Measurements from ENCODE around the gene TASOR2. TPM values are rescaled to one million over a fixed set of nuclear protein-coding genes. Genes with fewer than 3 reads are reported as not detected.

The TASOR2 gene
- total and polyA plus RNA-seq, 2 of the 4 experiments (the other 2 are of a cell fraction): 19.4 to 53.6 TPM

- ChIA-PET CTCF (no interaction called here), POLR2A (ENCODE audit: unreplicated experiment) (no interaction called here)
- peaks cover 5 to 15% of the 10 kb centered on the region in 2 experiments; a peak in 2 of 4 replicates for H3K79me1 ChIP-seq (ENCODE audit: low read depth in 1 of 2, low read length in 2 of 2)
- no peak overlapping the region for H2AK5ac ChIP-seq (ENCODE audit: low read depth, low read length)
- H3K9me3 ChIP-seq (ENCODE audit: control insufficient read depth, insufficient read depth, low read length): no peaks in the 10 kb centered on the region
- peaks cover 11% of the 10 kb centered on the region for H3K9me1 ChIP-seq (ENCODE audit: insufficient read depth, low read length)
- no peak overlapping the region for H2AFZ ChIP-seq (replicated peaks; ENCODE audit: low read length, poor library complexity)
- H3K18ac ChIP-seq (ENCODE audit: low read depth, low read length): no peak overlapping the region
- no peak overlapping the region for H3K23ac ChIP-seq (ENCODE audit: low read depth, low read length)
- H3K4me2 ChIP-seq (ENCODE audit: low read depth, low read length): no peak overlapping the region
- no TSS peak for BruUV-seq (replicated peaks)
- no peaks in the 10 kb centered on the region for H3K27me3 ChIP-seq (ENCODE audit: control insufficient read depth, insufficient read depth, low read length)
- no peak overlapping the region for H3K4me3 ChIP-seq (ENCODE audit: insufficient read depth, low read depth, low read length)
- no peak overlapping the region for H2BK15ac ChIP-seq (ENCODE audit: low read depth, low read length)
- no CpG with 5 or more reads among the region's 3 CpGs for WGBS, 2 experiments (ENCODE audit: extremely low coverage in 2 of 2, insufficient read length in 1 of 2)
- in situ Hi-C loops (cut with MboI; ENCODE audit: low sequenced_read_pairs) (no loop called here), dilution Hi-C loops (cut with HindIII; ENCODE audit: low sequenced_read_pairs, unreplicated experiment) (no loop called here), intact Hi-C loops (cut with micrococcal nuclease) (no loop called here)
- H2BK5ac ChIP-seq (ENCODE audit: low read depth, low read length, poor library complexity, severe bottlenecking): no peak overlapping the region
- no peak overlapping the region for H2BK20ac ChIP-seq (ENCODE audit: low read depth, low read length)
- DNase-seq (no peak), ATAC-seq (ENCODE audit: low read depth) (no peak)
- H4K5ac ChIP-seq (ENCODE audit: low read depth, low read length): no peak overlapping the region
- H3K4me1 ChIP-seq (ENCODE audit: control insufficient read depth, insufficient read depth, low read length): peaks cover 7% of the 10 kb centered on the region
- TF ChIP-seq MXI1 (IDR thresholded peaks at IDR 0.05; ENCODE audit: borderline replicate concordance, low read depth, low read length): no peak
- no peak for TF ChIP-seq RFX5 (IDR thresholded peaks at IDR 0.05; ENCODE audit: low read depth, low read length)
- TF ChIP-seq MAZ (IDR thresholded peaks at IDR 0.05; ENCODE audit: borderline replicate concordance, low read depth, low read length): no peak
- no peak for TF ChIP-seq RAD21 (IDR thresholded peaks at IDR 0.05; ENCODE audit: low read length)
- TF ChIP-seq USF2 (IDR thresholded peaks at IDR 0.05; ENCODE audit: low read depth, low read length): no peak
- TF ChIP-seq CTCF (conservative IDR thresholded peaks at IDR 0.05; ENCODE audit: low read depth, low read length): no peak
- TF ChIP-seq RCOR1 (IDR thresholded peaks at IDR 0.05; ENCODE audit: insufficient replicate concordance, low read length): no peak
- TF ChIP-seq BHLHE40 (IDR thresholded peaks at IDR 0.05; ENCODE audit: low read depth, low read length): no peak
- TF ChIP-seq SMC3 (IDR thresholded peaks at IDR 0.05; ENCODE audit: low read depth, low read length): no peak
- TF ChIP-seq CEBPB (IDR thresholded peaks at IDR 0.05; ENCODE audit: low read depth, low read length): no peak
- no peak overlapping the region for H3K56ac ChIP-seq (ENCODE audit: extremely low read depth, insufficient read depth, low read length)
- H3K4ac ChIP-seq (ENCODE audit: low read depth, low read length): no peak overlapping the region
- H3K27ac ChIP-seq (ENCODE audit: insufficient read depth, low read length): no peak overlapping the region
- peaks cover 7% of the 10 kb centered on the region; the same call in 1 of the 2 replicates for H3K36me3 ChIP-seq (ENCODE audit: control insufficient read depth, insufficient read depth, low read length)
- no peak overlapping the region for H4K91ac ChIP-seq (ENCODE audit: insufficient read depth, low read depth, low read length)
- no peak overlapping the region for H3K14ac ChIP-seq (replicated peaks; ENCODE audit: low read depth, low read length)
- H2BK120ac ChIP-seq (ENCODE audit: low read depth, low read length): no peak overlapping the region
- no peak overlapping the region for H2AK9ac ChIP-seq (replicated peaks; ENCODE audit: low read depth, low read length, poor library complexity)
- H4K20me1 ChIP-seq (ENCODE audit: insufficient read depth, low read length): peaks cover 7% of the 10 kb centered on the region
- H3K9ac ChIP-seq (ENCODE audit: low read depth, low read length): no peak overlapping the region
- H4K8ac ChIP-seq (ENCODE audit: low read depth in 2 of 2, low read length in 2 of 2): no peak overlapping the region
These were observed 29.5 kb upstream of the TASOR2 start for GRCh38 chr10:5655121-5655520.
